ENCODE results near the gene COL18A1. TPM values are rescaled to one million over a fixed set of nuclear protein-coding genes. Genes with fewer than 3 reads are reported as not detected.

Gene COL18A1
- total and polyA plus RNA-seq, 2 of the 8 experiments (the other 6 are each of a cell fraction or from before 2014, with no cell fraction given), result 145 to 201 TPM

Small RNAs within 50 kb of the gene (microRNA-seq; reads per million reads assigned to microRNA genes)
- 1.8 to 2.6 reads per million in 2 experiments for gene MIR6815 (ENCODE audit: borderline microRNAs expressed in 2 of 2, borderline number of aligned reads in 2 of 2, borderline replicate concordance in 1 of 2)

Small RNAs within 50 kb of the gene (small RNA-seq; reads per million reads assigned to genes)
- gene MIR6815 (ENCODE audit: insufficient read depth) (1.2 reads per million), gene MTCO1P3 (ENCODE audit: insufficient read depth) (not detected)

Other genes with a start within 250 kb of the COL18A1 start
- 32.1 and 34.6 TPM in 2 replicates for gene POFUT2, start 117.3 kb upstream of the COL18A1 start, total RNA-seq (2021; fragmentation: NEBNext Ultra II Directional; extraction: Animal tissue kit (Norgen Biotek cat#: 25700))
- 13.7 and 21.0 TPM in 2 replicates for gene POFUT2, start 117.3 kb upstream of the COL18A1 start, polyA plus RNA-seq (2011; rRNA removed)
- gene SLC19A1, start 137.3 kb downstream of the COL18A1 start, total RNA-seq (2021; fragmentation: NEBNext Ultra II Directional; extraction: Animal tissue kit (Norgen Biotek cat#: 25700)), result 31.6 and 33.5 TPM in 2 replicates
- gene SLC19A1, start 137.3 kb downstream of the COL18A1 start, polyA plus RNA-seq (2011; rRNA removed), result 43.8 and 48.3 TPM in 2 replicates
- gene PCBP3, start 238.6 kb downstream of the COL18A1 start, total RNA-seq (2021; fragmentation: NEBNext Ultra II Directional; extraction: Animal tissue kit (Norgen Biotek cat#: 25700)), result 6.3 TPM in 2 replicates
- 3.5 and 7.3 TPM in 2 replicates for gene PCBP3, start 238.6 kb downstream of the COL18A1 start, polyA plus RNA-seq (2011; rRNA removed)

All from H1 (cell line).